GM23338 (cell line): ENCODE data around the gene RAB3GAP2. TPM values are rescaled to one million over a fixed set of nuclear protein-coding genes. Genes with fewer than 3 reads are reported as not detected.

ENCODE experiments used
- ATAC-seq: fragments of 200-7000 bp; cut with Tn5 transposase; 3 replicates; pipeline ENCODE4 v1.9.1; 2020
- DNase-seq: peaks from one replicate; pipeline ENCODE4 v3.0.0-alpha.2; 2015; ENCODE audit warnings: low spot score
- H2AFZ ChIP-seq: fragments of 200-600 bp; sonication (generic); 2 replicates; pipeline ENCODE4 v1.8.0; 2016; ENCODE audit warnings: antibody characterized with exemption, mild to moderate bottlenecking, moderate library complexity
- H3F3A ChIP-seq: fragments of 200-600 bp; sonication (generic); replicated peaks from 2 replicates; pipeline ENCODE4 v1.8.0; 2017; ENCODE audit warnings: antibody characterized with exemption, mixed run types, low read depth
- H3K27ac ChIP-seq: fragments of 200-600 bp; sonication (generic); 2 replicates; pipeline ENCODE4 v1.6.1; 2016; ENCODE audit warnings: low read depth
- H3K27me3 ChIP-seq: fragments of 200-600 bp; sonication (generic); 2 replicates; pipeline ENCODE4 v1.8.0; 2016; ENCODE audit warnings: mild to moderate bottlenecking, mixed run types, moderate library complexity; ENCODE audit not compliant: insufficient read depth
- H3K36me3 ChIP-seq: fragments of 200-600 bp; sonication (generic); 2 replicates; pipeline ENCODE4 v1.8.0; 2016; ENCODE audit warnings: mild to moderate bottlenecking; ENCODE audit not compliant: insufficient read depth
- H3K4me1 ChIP-seq: fragments of 200-600 bp; sonication (generic); 2 replicates; pipeline ENCODE4 v1.8.0; 2016; ENCODE audit warnings: mild to moderate bottlenecking, moderate library complexity; ENCODE audit not compliant: insufficient read depth
- H3K4me2 ChIP-seq: fragments of 200-600 bp; sonication (generic); 2 replicates; pipeline ENCODE4 v1.7.1; 2017; ENCODE audit warnings: mixed run types
- H3K4me3 ChIP-seq: fragments of 200-600 bp; sonication (generic); 2 replicates; pipeline ENCODE4 v1.6.1; 2016; ENCODE audit warnings: mixed run types
- H3K79me2 ChIP-seq: fragments of 200-600 bp; sonication (generic); replicated peaks from 2 replicates; pipeline ENCODE4 v1.8.0; 2017; ENCODE audit warnings: mild to moderate bottlenecking; ENCODE audit not compliant: insufficient read depth
- H3K9me2 ChIP-seq: fragments of 200-600 bp; sonication (generic); 2 replicates; pipeline ENCODE4 v1.8.0; 2017; ENCODE audit not compliant: insufficient read depth
- H4K20me1 ChIP-seq: fragments of 200-600 bp; sonication (generic); replicated peaks from 2 replicates; pipeline ENCODE4 v1.8.0; 2017; ENCODE audit warnings: mild to moderate bottlenecking; ENCODE audit not compliant: insufficient read depth
- H3K27ac Mint-ChIP-seq: 2 replicates; pipeline ENCODE4 v1.8.0; 2020; ENCODE audit warnings: inconsistent platforms, mild to moderate bottlenecking, moderate library complexity, mixed read lengths
- H3K27me3 Mint-ChIP-seq: 3 replicates; pipeline ENCODE4 v1.8.0; 2022; ENCODE audit warnings: low read depth, mild to moderate bottlenecking, moderate library complexity, mixed read lengths, inconsistent platforms; ENCODE audit not compliant: insufficient read depth, poor library complexity
- H3K36me3 Mint-ChIP-seq: 3 replicates; pipeline ENCODE4 v1.8.0; 2021; ENCODE audit warnings: low read depth, mild to moderate bottlenecking, inconsistent platforms, moderate library complexity, mixed read lengths
- H3K4me1 Mint-ChIP-seq: 3 replicates; pipeline ENCODE4 v1.8.0; 2020; ENCODE audit warnings: mild to moderate bottlenecking, inconsistent platforms, mixed read lengths
- H3K4me3 Mint-ChIP-seq: 3 replicates; pipeline ENCODE4 v1.8.0; 2021; ENCODE audit warnings: moderate library complexity, mild to moderate bottlenecking, inconsistent platforms, mixed read lengths
- H3K9me3 Mint-ChIP-seq: 3 replicates; pipeline ENCODE4 v1.8.0; 2020; ENCODE audit warnings: moderate library complexity, mild to moderate bottlenecking, inconsistent platforms, mixed read lengths
- CREB1 ChIP-seq: fragments of 250-450 bp; sonication (Bioruptor Pico); IDR thresholded peaks from 2 replicates; pipeline ENCODE4 v1.5.0; 2020; ENCODE audit warnings: low read depth, mild to moderate bottlenecking, moderate library complexity
- EZH2 ChIP-seq: fragments of 200-600 bp; sonication (generic); IDR thresholded peaks from one replicate; pipeline ENCODE4 v1.8.0; 2017; ENCODE audit warnings: antibody characterized with exemption, mild to moderate bottlenecking, low read depth; ENCODE audit not compliant: unreplicated experiment
- EZH2phosphoT487 ChIP-seq: fragments of 200-600 bp; sonication (generic); IDR thresholded peaks from one replicate; pipeline ENCODE4 v1.8.1; 2018; ENCODE audit warnings: antibody characterized with exemption; ENCODE audit not compliant: unreplicated experiment
- JUNB ChIP-seq: IDR thresholded peaks from one replicate; pipeline ENCODE4 v1.6.1; 2016; ENCODE audit warnings: antibody characterized with exemption; ENCODE audit not compliant: unreplicated experiment
- NANOG ChIP-seq: IDR thresholded peaks from 2 replicates; pipeline ENCODE4 v1.6.1; 2016; ENCODE audit warnings: antibody characterized with exemption, borderline replicate concordance
- POLR2AphosphoS5 ChIP-seq: IDR thresholded peaks from 2 replicates; pipeline ENCODE4 v1.6.1; 2016; ENCODE audit warnings: antibody characterized with exemption, low read depth
- STAT1 ChIP-seq: IDR thresholded peaks from one replicate; pipeline ENCODE4 v1.6.1; 2016; ENCODE audit warnings: antibody characterized with exemption; ENCODE audit not compliant: unreplicated experiment
- ZNF114 ChIP-seq: fragments of 250-450 bp; sonication (Bioruptor Pico); IDR thresholded peaks from 2 replicates; pipeline ENCODE4 v1.5.0; 2020; ENCODE audit warnings: mild to moderate bottlenecking, moderate library complexity
- ZNF331 ChIP-seq: fragments of 250-450 bp; sonication (Bioruptor Pico); IDR thresholded peaks from 2 replicates; pipeline ENCODE4 v1.5.0; 2020; ENCODE audit warnings: low read depth, mild to moderate bottlenecking, moderate library complexity
- polyA plus RNA-seq: library from polyadenylated mRNA; unstranded; fragments of >200 nt; fragmentation: Nextera tagmentation; extraction: Ambion mirVana; gene quantifications from 2 replicates; pipeline ENCODE4 v1.2.1, GENCODE V29; 2016
- total RNA-seq: library from RNA; depleted of rRNA; stranded (reverse); fragments of >200 nt; shearing (Covaris generic); gene quantifications from 2 replicates; pipeline ENCODE4 v1.2.3, GENCODE V29; 2014
- TF ChIP-seq, protein P1 (sequence below): IDR thresholded peaks from 2 replicates; pipeline ENCODE4 v1.6.1; 2016; ENCODE audit warnings: antibody characterized with exemption
- TF ChIP-seq, protein P2 (sequence below), 2 experiments: fragments of 200-600 bp in 1 of 2; sonication (generic) in 1 of 2; conservative IDR thresholded peaks; 2 replicates each; pipeline versions ENCODE4 v1.5.1 to v1.6.1; 2016 to 2017; ENCODE audit warnings: antibody characterized with exemption in 2 of 2, low read depth in 2 of 2, mild to moderate bottlenecking in 2 of 2, moderate library complexity in 1 of 2
- TF ChIP-seq, protein P3 (sequence below): IDR thresholded peaks from one replicate; pipeline ENCODE4 v1.6.1; 2018; ENCODE audit warnings: antibody characterized with exemption; ENCODE audit not compliant: unreplicated experiment

RAB3GAP2 gene
- total and polyA plus RNA-seq, 2 experiments from 2014 or later, result 19.4 to 44.6 TPM

DNA sequence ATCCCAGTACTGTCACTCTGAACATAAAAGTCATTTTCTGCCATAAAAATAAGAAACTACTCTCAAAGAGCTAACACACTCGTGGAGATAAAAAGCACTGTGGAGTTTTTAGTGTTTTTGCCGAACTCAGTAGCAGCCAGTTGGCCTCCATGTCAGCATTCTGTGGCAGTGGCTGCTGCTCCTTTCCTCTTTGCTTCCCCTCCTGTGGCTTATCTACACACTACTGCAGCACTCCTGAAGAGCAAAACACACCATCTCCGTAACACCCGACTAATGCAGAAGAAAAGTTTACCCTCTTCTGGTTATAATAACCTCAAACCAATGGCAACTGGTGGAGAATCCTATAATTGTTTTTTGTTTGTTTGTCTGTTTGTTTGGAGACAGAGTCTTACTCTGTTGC, 44.9 kb downstream of the RAB3GAP2 start (continued):
- TF ChIP-seq, protein P1, sequence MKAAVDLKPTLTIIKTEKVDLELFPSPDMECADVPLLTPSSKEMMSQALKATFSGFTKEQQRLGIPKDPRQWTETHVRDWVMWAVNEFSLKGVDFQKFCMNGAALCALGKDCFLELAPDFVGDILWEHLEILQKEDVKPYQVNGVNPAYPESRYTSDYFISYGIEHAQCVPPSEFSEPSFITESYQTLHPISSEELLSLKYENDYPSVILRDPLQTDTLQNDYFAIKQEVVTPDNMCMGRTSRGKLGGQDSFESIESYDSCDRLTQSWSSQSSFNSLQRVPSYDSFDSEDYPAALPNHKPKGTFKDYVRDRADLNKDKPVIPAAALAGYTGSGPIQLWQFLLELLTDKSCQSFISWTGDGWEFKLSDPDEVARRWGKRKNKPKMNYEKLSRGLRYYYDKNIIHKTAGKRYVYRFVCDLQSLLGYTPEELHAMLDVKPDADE, result no peak
- TF ChIP-seq ZNF331 (CRISPR knock-in tag) (no peak), JUNB (no peak), STAT1 (no peak)

DNA sequence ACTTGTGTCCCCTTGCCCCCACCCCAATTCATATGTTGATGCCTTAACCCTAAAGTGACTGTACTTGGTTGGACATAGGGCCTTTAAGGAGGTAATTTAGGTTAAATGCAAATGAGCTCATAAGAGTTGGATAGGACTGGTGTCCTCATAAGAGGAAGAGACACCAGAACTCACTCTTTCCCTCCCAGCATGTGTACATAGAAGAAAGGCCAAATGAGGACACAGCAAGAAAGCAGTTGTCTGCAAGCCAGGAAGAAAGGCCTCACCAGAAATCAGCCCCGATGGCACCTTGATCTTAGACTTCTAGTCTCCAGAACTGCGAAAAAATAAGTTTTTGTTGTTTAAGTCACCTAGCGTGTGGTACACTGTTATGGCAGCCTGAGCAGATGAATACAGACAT, 45.5 kb downstream of the RAB3GAP2 start:
- no peaks in the 10 kb centered on the region; the same call in 2 of the 3 replicates for H3K36me3 Mint-ChIP-seq
- H3K4me3 ChIP-seq, result no peak overlapping the region
- H3K27me3 Mint-ChIP-seq, result peaks cover 2% of the 10 kb centered on the region
- H3F3A ChIP-seq, result no peaks in the 10 kb centered on the region
- no peak overlapping the region for H2AFZ ChIP-seq
- DNase-seq (no peak), ATAC-seq (no peak)
- no peaks in the 10 kb centered on the region for H3K36me3 ChIP-seq
- H3K4me2 ChIP-seq, result no peak overlapping the region
- no peaks in the 10 kb centered on the region for H3K9me3 Mint-ChIP-seq
- H3K27ac ChIP-seq, result no peak overlapping the region
- TF ChIP-seq ZNF114 (CRISPR knock-in tag), result no peak
- TF ChIP-seq ZNF331 (CRISPR knock-in tag), result no peak
- no peak for TF ChIP-seq NANOG
- no peak for TF ChIP-seq EZH2phosphoT487
- no peak for TF ChIP-seq JUNB
- H3K4me1 ChIP-seq, result peaks cover 50% of the 10 kb centered on the region
- H3K9me2 ChIP-seq, result no peaks in the 10 kb centered on the region
- no peaks in the 10 kb centered on the region; the same call in 1 of the 2 replicates for H4K20me1 ChIP-seq
- H3K4me1 Mint-ChIP-seq, result peaks cover 66% of the 10 kb centered on the region
- no peak overlapping the region for H3K4me3 Mint-ChIP-seq
- no peak overlapping the region for H3K27ac Mint-ChIP-seq
- no peaks in the 10 kb centered on the region for H3K27me3 ChIP-seq
- H3K79me2 ChIP-seq, result peaks cover 86% of the 10 kb centered on the region

DNA sequence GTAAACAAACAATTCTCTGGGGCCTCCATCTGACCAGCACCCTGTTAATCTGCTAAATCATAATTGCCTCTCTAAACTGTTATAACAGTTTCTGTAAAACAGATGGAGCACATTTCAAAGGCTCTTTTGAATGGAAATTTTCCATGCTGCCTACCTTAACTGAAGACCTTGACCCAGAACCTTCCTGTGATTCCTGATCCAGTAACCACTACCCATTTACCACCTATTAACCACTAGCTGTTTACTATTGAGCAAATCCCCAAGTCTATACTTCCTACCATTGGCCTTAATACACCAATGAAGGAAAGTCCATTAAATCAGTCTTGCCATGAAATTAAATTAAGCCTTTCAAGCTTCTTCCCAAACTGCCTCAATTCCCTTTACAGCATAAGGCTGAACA, 46.3 kb downstream of the RAB3GAP2 start:
- H3K9me3 Mint-ChIP-seq, result no peaks in the 10 kb centered on the region
- Histone ChIP-seq H3K79me2 (peaks cover 87% of the 10 kb centered on the region), H3K4me3 (no peak overlapping the region), H3K27ac (no peak overlapping the region), H3K4me2 (no peak overlapping the region), H4K20me1 (no peaks in the 10 kb centered on the region; the same call in 1 of the 2 replicates), H3K4me1 (peaks cover 46% of the 10 kb centered on the region), H2AFZ (no peak overlapping the region), H3F3A (no peaks in the 10 kb centered on the region), H3K36me3 (no peaks in the 10 kb centered on the region), H3K27me3 (no peaks in the 10 kb centered on the region), H3K9me2 (no peaks in the 10 kb centered on the region)
- H3K4me1 Mint-ChIP-seq, result peaks cover 63% of the 10 kb centered on the region
- H3K27ac Mint-ChIP-seq, result no peak overlapping the region
- peaks cover 2% of the 10 kb centered on the region for H3K27me3 Mint-ChIP-seq
- DNase-seq (no peak), ATAC-seq (no peak)
- H3K36me3 Mint-ChIP-seq, result peaks cover 4% of the 10 kb centered on the region; the same call in 2 of the 3 replicates
- no peak overlapping the region for H3K4me3 Mint-ChIP-seq
- no peak for TF ChIP-seq CREB1 (CRISPR knock-in tag)
- TF ChIP-seq EZH2, result no peak
- TF ChIP-seq, protein P2, sequence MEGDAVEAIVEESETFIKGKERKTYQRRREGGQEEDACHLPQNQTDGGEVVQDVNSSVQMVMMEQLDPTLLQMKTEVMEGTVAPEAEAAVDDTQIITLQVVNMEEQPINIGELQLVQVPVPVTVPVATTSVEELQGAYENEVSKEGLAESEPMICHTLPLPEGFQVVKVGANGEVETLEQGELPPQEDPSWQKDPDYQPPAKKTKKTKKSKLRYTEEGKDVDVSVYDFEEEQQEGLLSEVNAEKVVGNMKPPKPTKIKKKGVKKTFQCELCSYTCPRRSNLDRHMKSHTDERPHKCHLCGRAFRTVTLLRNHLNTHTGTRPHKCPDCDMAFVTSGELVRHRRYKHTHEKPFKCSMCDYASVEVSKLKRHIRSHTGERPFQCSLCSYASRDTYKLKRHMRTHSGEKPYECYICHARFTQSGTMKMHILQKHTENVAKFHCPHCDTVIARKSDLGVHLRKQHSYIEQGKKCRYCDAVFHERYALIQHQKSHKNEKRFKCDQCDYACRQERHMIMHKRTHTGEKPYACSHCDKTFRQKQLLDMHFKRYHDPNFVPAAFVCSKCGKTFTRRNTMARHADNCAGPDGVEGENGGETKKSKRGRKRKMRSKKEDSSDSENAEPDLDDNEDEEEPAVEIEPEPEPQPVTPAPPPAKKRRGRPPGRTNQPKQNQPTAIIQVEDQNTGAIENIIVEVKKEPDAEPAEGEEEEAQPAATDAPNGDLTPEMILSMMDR (conservative IDR thresholded peaks at IDR 0.05; ENCODE audit: low read depth in 2 of 2), result no peak
- TF ChIP-seq POLR2AphosphoS5, result no peak
- no peak for TF ChIP-seq EZH2phosphoT487
- no peak for TF ChIP-seq NANOG
- TF ChIP-seq, protein P3, sequence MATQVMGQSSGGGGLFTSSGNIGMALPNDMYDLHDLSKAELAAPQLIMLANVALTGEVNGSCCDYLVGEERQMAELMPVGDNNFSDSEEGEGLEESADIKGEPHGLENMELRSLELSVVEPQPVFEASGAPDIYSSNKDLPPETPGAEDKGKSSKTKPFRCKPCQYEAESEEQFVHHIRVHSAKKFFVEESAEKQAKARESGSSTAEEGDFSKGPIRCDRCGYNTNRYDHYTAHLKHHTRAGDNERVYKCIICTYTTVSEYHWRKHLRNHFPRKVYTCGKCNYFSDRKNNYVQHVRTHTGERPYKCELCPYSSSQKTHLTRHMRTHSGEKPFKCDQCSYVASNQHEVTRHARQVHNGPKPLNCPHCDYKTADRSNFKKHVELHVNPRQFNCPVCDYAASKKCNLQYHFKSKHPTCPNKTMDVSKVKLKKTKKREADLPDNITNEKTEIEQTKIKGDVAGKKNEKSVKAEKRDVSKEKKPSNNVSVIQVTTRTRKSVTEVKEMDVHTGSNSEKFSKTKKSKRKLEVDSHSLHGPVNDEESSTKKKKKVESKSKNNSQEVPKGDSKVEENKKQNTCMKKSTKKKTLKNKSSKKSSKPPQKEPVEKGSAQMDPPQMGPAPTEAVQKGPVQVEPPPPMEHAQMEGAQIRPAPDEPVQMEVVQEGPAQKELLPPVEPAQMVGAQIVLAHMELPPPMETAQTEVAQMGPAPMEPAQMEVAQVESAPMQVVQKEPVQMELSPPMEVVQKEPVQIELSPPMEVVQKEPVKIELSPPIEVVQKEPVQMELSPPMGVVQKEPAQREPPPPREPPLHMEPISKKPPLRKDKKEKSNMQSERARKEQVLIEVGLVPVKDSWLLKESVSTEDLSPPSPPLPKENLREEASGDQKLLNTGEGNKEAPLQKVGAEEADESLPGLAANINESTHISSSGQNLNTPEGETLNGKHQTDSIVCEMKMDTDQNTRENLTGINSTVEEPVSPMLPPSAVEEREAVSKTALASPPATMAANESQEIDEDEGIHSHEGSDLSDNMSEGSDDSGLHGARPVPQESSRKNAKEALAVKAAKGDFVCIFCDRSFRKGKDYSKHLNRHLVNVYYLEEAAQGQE, result no peak
